ENCODE measurements around the gene PHACTR3. TPM values are rescaled to one million over a fixed set of nuclear protein-coding genes. Genes with fewer than 3 reads are reported as not detected.

PHACTR3 gene
- total RNA-seq, 1 donor = not detected

DNA sequence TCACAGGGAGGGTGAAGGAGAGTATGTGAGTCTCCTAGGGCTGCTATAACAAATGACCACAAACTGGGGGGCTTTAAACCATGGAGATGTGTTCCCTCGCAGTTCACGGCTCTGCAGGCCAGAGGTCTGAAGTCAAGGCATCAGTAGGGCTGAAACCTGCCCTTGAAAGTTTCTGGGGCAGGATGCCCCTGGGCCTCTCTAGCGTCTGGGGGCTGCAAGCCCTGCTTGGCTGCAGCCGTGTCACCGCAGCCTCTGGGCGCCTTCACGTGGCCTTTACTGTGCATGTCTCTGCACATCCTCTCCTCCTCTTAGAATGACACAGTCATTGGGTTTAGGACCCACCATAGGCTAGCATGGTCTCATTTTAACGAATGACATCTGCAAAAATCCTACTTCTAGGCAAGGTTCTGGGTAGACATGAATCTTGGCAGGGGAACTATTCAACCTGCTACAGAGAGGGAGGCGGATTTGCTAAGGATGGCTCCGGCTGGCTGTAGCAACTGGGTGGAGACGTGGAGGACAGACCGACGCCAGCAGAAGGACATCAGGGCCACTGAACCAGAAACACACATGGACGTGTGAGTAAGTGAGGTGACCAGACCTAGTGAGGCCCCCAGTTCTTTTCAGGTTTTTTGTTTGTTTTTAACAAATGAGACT is 58.6 kb downstream of the PHACTR3 start:
- H3K4me1 ChIP-seq (ENCODE audit: insufficient read depth, low read length) = no peaks in the 10 kb centered on the region
- H3K9me3 ChIP-seq (ENCODE audit: low read depth, low read length) = no peaks in the 10 kb centered on the region
- H3K4me3 ChIP-seq (ENCODE audit: insufficient read depth, low read length) = no peak overlapping the region
- H3K4me2 ChIP-seq (ENCODE audit: insufficient read depth, low read length) = no peak overlapping the region
- no peaks in the 10 kb centered on the region for H4K20me1 ChIP-seq (ENCODE audit: insufficient read depth, low read length)
- H3K79me2 ChIP-seq (ENCODE audit: insufficient read depth, low read length) = no peaks in the 10 kb centered on the region
- H3K27me3 ChIP-seq (ENCODE audit: insufficient read depth, low read length) = no peaks in the 10 kb centered on the region
- no peaks in the 10 kb centered on the region for H3K36me3 ChIP-seq (ENCODE audit: insufficient read depth, low read length)
- H2AFZ ChIP-seq (ENCODE audit: low read length) = no peak overlapping the region
- TF ChIP-seq, protein P1, sequence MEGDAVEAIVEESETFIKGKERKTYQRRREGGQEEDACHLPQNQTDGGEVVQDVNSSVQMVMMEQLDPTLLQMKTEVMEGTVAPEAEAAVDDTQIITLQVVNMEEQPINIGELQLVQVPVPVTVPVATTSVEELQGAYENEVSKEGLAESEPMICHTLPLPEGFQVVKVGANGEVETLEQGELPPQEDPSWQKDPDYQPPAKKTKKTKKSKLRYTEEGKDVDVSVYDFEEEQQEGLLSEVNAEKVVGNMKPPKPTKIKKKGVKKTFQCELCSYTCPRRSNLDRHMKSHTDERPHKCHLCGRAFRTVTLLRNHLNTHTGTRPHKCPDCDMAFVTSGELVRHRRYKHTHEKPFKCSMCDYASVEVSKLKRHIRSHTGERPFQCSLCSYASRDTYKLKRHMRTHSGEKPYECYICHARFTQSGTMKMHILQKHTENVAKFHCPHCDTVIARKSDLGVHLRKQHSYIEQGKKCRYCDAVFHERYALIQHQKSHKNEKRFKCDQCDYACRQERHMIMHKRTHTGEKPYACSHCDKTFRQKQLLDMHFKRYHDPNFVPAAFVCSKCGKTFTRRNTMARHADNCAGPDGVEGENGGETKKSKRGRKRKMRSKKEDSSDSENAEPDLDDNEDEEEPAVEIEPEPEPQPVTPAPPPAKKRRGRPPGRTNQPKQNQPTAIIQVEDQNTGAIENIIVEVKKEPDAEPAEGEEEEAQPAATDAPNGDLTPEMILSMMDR (IDR thresholded peaks at IDR 0.05; ENCODE audit: extremely low read depth, low read depth, low read length) = no peak
- no peak overlapping the region for H3K27ac ChIP-seq (ENCODE audit: low read depth, low read length)
- DNase-seq (ENCODE audit: insufficient read length, low spot score, missing footprints) = no peak

DNA sequence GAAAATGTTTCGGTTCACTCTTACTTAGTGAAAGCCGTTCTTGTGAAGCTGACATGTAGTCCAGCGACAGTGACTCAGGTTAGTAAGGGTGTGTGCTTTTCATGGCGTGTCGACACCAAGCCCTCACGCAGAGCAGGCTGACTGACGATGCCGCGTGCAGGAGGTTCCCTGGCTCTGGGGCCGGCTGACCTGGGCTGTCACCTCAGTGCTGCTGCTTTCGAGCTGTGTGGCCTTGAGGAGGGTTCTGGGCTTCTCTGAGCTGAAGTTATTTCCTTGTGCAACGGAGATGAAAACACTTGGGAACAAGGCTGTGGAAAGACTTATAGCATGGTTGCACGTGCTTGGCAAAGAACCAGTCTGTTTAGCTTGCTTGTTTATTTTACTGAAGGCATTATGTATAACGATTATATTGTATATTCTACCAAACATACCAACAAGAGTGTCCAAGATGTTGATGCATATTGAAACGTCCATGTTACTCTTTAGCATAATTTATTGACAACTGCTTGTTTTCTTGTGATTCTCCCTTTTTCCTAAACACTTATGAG is 59.2 kb downstream of the PHACTR3 start:
- Histone ChIP-seq H3K4me3 (ENCODE audit: insufficient read depth, low read length) (no peak overlapping the region), H3K9me3 (ENCODE audit: low read depth, low read length) (no peaks in the 10 kb centered on the region), H3K4me2 (ENCODE audit: insufficient read depth, low read length) (no peak overlapping the region), H3K79me2 (ENCODE audit: insufficient read depth, low read length) (no peaks in the 10 kb centered on the region), H3K36me3 (ENCODE audit: insufficient read depth, low read length) (no peaks in the 10 kb centered on the region), H2AFZ (ENCODE audit: low read length) (no peak overlapping the region), H3K27ac (ENCODE audit: low read depth, low read length) (no peak overlapping the region), H3K4me1 (ENCODE audit: insufficient read depth, low read length) (no peaks in the 10 kb centered on the region), H4K20me1 (ENCODE audit: insufficient read depth, low read length) (no peaks in the 10 kb centered on the region), H3K27me3 (ENCODE audit: insufficient read depth, low read length) (no peaks in the 10 kb centered on the region)
- DNase-seq (ENCODE audit: insufficient read length, low spot score, missing footprints) = no peak
- TF ChIP-seq, protein P1 (IDR thresholded peaks at IDR 0.05; ENCODE audit: extremely low read depth, low read depth, low read length) = no peak

DNA sequence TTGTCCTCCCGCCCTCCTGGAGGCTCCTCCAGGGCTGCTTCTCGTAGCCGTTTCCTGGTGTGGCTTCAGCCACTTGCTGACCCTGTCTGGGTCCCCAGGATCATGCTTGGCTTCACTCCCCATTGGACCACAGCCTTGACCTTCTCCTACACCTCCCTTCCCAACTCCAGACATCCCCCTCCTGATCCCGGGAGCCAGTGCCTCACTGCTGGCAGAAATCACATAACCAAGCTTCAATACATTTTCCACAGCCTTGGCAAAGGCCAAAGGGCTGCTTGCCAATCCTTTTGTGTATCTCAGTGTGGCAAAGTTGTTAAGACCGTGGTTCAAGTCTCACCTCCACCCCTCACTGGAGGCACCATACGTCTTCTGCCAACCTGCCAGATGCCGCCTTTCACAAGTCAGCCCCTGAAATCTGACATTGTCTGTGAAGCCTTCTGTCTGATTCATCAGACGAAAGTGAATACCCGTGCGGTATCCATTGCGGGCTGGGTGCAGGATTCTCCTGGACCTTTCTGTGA is 60.1 kb downstream of the PHACTR3 start:
- Histone ChIP-seq H3K79me2 (ENCODE audit: insufficient read depth, low read length) (no peaks in the 10 kb centered on the region), H3K27me3 (ENCODE audit: insufficient read depth, low read length) (no peaks in the 10 kb centered on the region), H4K20me1 (ENCODE audit: insufficient read depth, low read length) (no peaks in the 10 kb centered on the region), H3K4me2 (ENCODE audit: insufficient read depth, low read length) (no peak overlapping the region), H3K36me3 (ENCODE audit: insufficient read depth, low read length) (no peaks in the 10 kb centered on the region), H2AFZ (ENCODE audit: low read length) (no peak overlapping the region), H3K27ac (ENCODE audit: low read depth, low read length) (no peak overlapping the region), H3K4me3 (ENCODE audit: insufficient read depth, low read length) (no peak overlapping the region), H3K9me3 (ENCODE audit: low read depth, low read length) (no peaks in the 10 kb centered on the region), H3K4me1 (ENCODE audit: insufficient read depth, low read length) (no peaks in the 10 kb centered on the region)
- DNase-seq (ENCODE audit: insufficient read length, low spot score, missing footprints) = no peak
- TF ChIP-seq, protein P1 (IDR thresholded peaks at IDR 0.05; ENCODE audit: extremely low read depth, low read depth, low read length) = no peak

All from osteoblast (primary cell).